HCT116 (cell line): ENCODE measurements around the gene DAZAP1. TPM values are rescaled to one million over a fixed set of nuclear protein-coding genes. Genes with fewer than 3 reads are reported as not detected.

ENCODE experiments used
- ATAC-seq: fragments of 200-7000 bp; cut with Tn5 transposase; 2 replicates; pipeline ENCODE4 v1.9.1; 2020; ENCODE audit warnings: mild to moderate bottlenecking, moderate library complexity
- BruUV-seq: library from RNA; stranded (reverse); fragments of 400-500 nt; replicated peaks from 2 replicates; lab custom pipeline; 2021; lab: Mats Ljungman, UMichigan
- CTCF ChIA-PET: fragments of 300-600 bp; sonication (Branson Sonifier 250); formaldehyde crosslinking; loops from one replicate; lab custom pipeline; 2021; ENCODE audit warnings: antibody characterized with exemption; lab: Charles Lee
- POLR2A ChIA-PET: fragments of 300-600, 350-600 bp; sonication (Branson Sonifier 250); formaldehyde crosslinking; loops from one replicate; lab custom pipeline; 2021; ENCODE audit warnings: antibody characterized with exemption; lab: Charles Lee
- RAD21 ChIA-PET, 2 experiments: fragments of 300-600 bp; sonication (Branson Sonifier 250); formaldehyde crosslinking; loops; one replicate each; lab custom pipeline; 2023; ENCODE audit warnings: low total read pairs in 2 of 2; ENCODE audit not compliant: uncharacterized antibody in 2 of 2, unreplicated experiment in 2 of 2, low non-redundant PET in 1 of 2; lab: Charles Lee
- DNase-seq: peaks from one replicate; pipeline ENCODE4 v3.0.0-alpha.2; 2010; ENCODE audit warnings: low read depth, low spot score
- H2AFZ ChIP-seq: fragments of 200-600 bp; shearing (Covaris generic), sonication (generic); 2 replicates; pipeline ENCODE4 v1.6.1; 2017; ENCODE audit warnings: low read depth, mixed run types, mixed read lengths, antibody characterized with exemption, low read length; ENCODE audit not compliant: poor library complexity, severe bottlenecking
- H3K27ac ChIP-seq: 2 replicates; pipeline ENCODE4 v1.5.1; 2012; ENCODE audit warnings: low read depth, low read length
- H3K27me3 ChIP-seq: fragments of 200-600 bp; sonication (generic); 2 replicates; pipeline ENCODE4 v1.6.1; 2016; ENCODE audit warnings: mixed run types, low read length, mixed read lengths; ENCODE audit not compliant: insufficient read depth
- H3K36me3 ChIP-seq, 2 experiments: fragments of 200-500 bp in 1 of 2; fragments of 200-600 bp in 1 of 2; sonication (Bioruptor generic) in 1 of 2; sonication (generic) in 1 of 2; 2 replicates each; pipeline versions ENCODE4 v1.5.1 to v1.6.1; 2014 to 2016; ENCODE audit warnings: low read length in 2 of 2, inconsistent platforms in 1 of 2, mixed read lengths in 1 of 2, mixed run types in 1 of 2; ENCODE audit not compliant: insufficient read depth in 2 of 2, control insufficient read depth in 1 of 2
- H3K4me1 ChIP-seq, 2 experiments: fragments of 200-600 bp in 1 of 2; sonication (generic) in 1 of 2; 2 replicates each; pipeline versions ENCODE4 v1.5.1 to v1.6.1; 2012 to 2017; ENCODE audit warnings: low read length in 2 of 2, inconsistent platforms in 1 of 2, mild to moderate bottlenecking in 1 of 2, mixed read lengths in 1 of 2, mixed run types in 1 of 2, moderate library complexity in 1 of 2; ENCODE audit not compliant: insufficient read depth in 2 of 2, control insufficient read depth in 1 of 2
- H3K4me2 ChIP-seq: fragments of 200-600 bp; sonication (generic); 2 replicates; pipeline ENCODE4 v1.6.1; 2017; ENCODE audit warnings: mixed run types, low read length, mixed read lengths
- H3K4me3 ChIP-seq, 2 experiments: fragments of 200-600 bp in 1 of 2; sonication (generic) in 1 of 2; replicated peaks in 1 of 2; 2 replicates each; pipeline ENCODE4 v1.5.1; 2011 to 2016; ENCODE audit warnings: low read length in 2 of 2, control low read depth in 1 of 2, low read depth in 1 of 2, mild to moderate bottlenecking in 1 of 2, mixed read lengths in 1 of 2, mixed run types in 1 of 2
- H3K79me2 ChIP-seq: fragments of 200-600 bp; sonication (generic); 2 replicates; pipeline ENCODE4 v1.6.1; 2017; ENCODE audit warnings: mild to moderate bottlenecking, mixed run types, low read length, moderate library complexity, mixed read lengths; ENCODE audit not compliant: insufficient read depth
- H3K9ac ChIP-seq: fragments of 200-600 bp; sonication (generic); 2 replicates; pipeline ENCODE4 v1.6.1; 2016; ENCODE audit warnings: low read length, mixed read lengths
- H3K9me2 ChIP-seq: fragments of 200-600 bp; sonication (generic), shearing (Covaris generic); 2 replicates; pipeline ENCODE4 v1.6.1; 2017; ENCODE audit warnings: mixed run types, mild to moderate bottlenecking, moderate library complexity; ENCODE audit not compliant: insufficient read depth
- H3K9me3 ChIP-seq, 2 experiments: fragments of 200-500 bp in 1 of 2; fragments of 200-600 bp in 1 of 2; sonication (Bioruptor generic) in 1 of 2; sonication (generic) in 1 of 2; 2 replicates each; pipeline ENCODE4 v1.6.1; 2014 to 2017; ENCODE audit warnings: low read length in 2 of 2, mixed read lengths in 2 of 2, inconsistent platforms in 1 of 2, low read depth in 1 of 2, mild to moderate bottlenecking in 1 of 2, mixed run types in 1 of 2, moderate library complexity in 1 of 2; ENCODE audit not compliant: control insufficient read depth in 1 of 2, insufficient read depth in 1 of 2
- H4K20me1 ChIP-seq: fragments of 200-600 bp; sonication (generic), shearing (Covaris generic); 2 replicates; pipeline ENCODE4 v1.6.1; 2017; ENCODE audit warnings: mixed run types, mild to moderate bottlenecking, moderate library complexity; ENCODE audit not compliant: insufficient read depth
- ATF3 ChIP-seq: IDR thresholded peaks from 2 replicates; pipeline ENCODE4 v1.6.1; 2012
- CEBPB ChIP-seq: IDR thresholded peaks from 2 replicates; pipeline ENCODE4 v1.6.1; 2012; ENCODE audit warnings: low read depth
- CTCF ChIP-seq, 3 experiments: fragments of 200-600 bp in 1 of 3; sonication (generic) in 1 of 3; IDR thresholded peaks in 2 of 3; conservative IDR thresholded peaks in 1 of 3; 2 replicates each; pipeline ENCODE4 v1.5.1; 2012 to 2017; ENCODE audit warnings: low read depth in 2 of 3, low read length in 2 of 3, antibody characterized with exemption in 1 of 3, borderline replicate concordance in 1 of 3, control low read depth in 1 of 3, mild to moderate bottlenecking in 1 of 3, mixed read lengths in 1 of 3, mixed run types in 1 of 3, moderate library complexity in 1 of 3; ENCODE audit not compliant: insufficient read depth in 1 of 3
- EGR1 ChIP-seq: IDR thresholded peaks from 2 replicates; pipeline ENCODE4 v1.6.1; 2012; ENCODE audit warnings: low read depth
- ELF1 ChIP-seq: IDR thresholded peaks from 2 replicates; pipeline ENCODE4 v1.6.1; 2012; ENCODE audit warnings: low read depth, borderline replicate concordance
- EZH2phosphoT487 ChIP-seq: fragments of 200-600 bp; IDR thresholded peaks from 2 replicates; pipeline ENCODE4 v1.6.1; 2018; ENCODE audit warnings: antibody characterized with exemption, borderline replicate concordance
- FOSL1 ChIP-seq: IDR thresholded peaks from 2 replicates; pipeline ENCODE4 v1.6.1; 2012; ENCODE audit warnings: low read depth
- MAX ChIP-seq: IDR thresholded peaks from 2 replicates; pipeline ENCODE4 v1.6.1; 2012
- POLR2A ChIP-seq: IDR thresholded peaks from 2 replicates; pipeline ENCODE4 v1.7.0; 2011; ENCODE audit warnings: borderline replicate concordance; ENCODE audit not compliant: insufficient read depth, insufficient read length; ENCODE audit errors: extremely low read depth
- RAD21 ChIP-seq: IDR thresholded peaks from 2 replicates; pipeline ENCODE4 v1.6.1; 2012; ENCODE audit warnings: low read depth, mild to moderate bottlenecking
- REST ChIP-seq: IDR thresholded peaks from 2 replicates; pipeline ENCODE4 v1.6.1; 2012; ENCODE audit warnings: low read depth
- SIN3A ChIP-seq: IDR thresholded peaks from 2 replicates; pipeline ENCODE4 v1.6.1; 2012; ENCODE audit warnings: low read depth
- SRF ChIP-seq: IDR thresholded peaks from 2 replicates; pipeline ENCODE4 v1.6.1; 2012; ENCODE audit warnings: low read depth
- YY1 ChIP-seq: IDR thresholded peaks from 2 replicates; pipeline ENCODE4 v1.6.1; 2011; ENCODE audit warnings: low read length, low read depth, moderate library complexity, mild to moderate bottlenecking; ENCODE audit not compliant: insufficient replicate concordance; ENCODE audit errors: extremely low read depth
- ZBTB33 ChIP-seq: IDR thresholded peaks from 2 replicates; pipeline ENCODE4 v1.6.1; 2011; ENCODE audit warnings: mild to moderate bottlenecking, low read length, moderate library complexity; ENCODE audit not compliant: insufficient replicate concordance; ENCODE audit errors: extremely low read depth
- ZFX ChIP-seq: fragments of 450-650 bp; IDR thresholded peaks from 2 replicates; pipeline ENCODE4 v1.6.1; 2017
- intact Hi-C: fragments of 100-400 bp; cut with micrococcal nuclease; formaldehyde crosslinking; loops from 2 replicates; pipeline ENCODE4 v1.10.0; 2022
- total RNA-seq: library from RNA; stranded (reverse); gene quantifications from one replicate; pipeline ENCODE4 v1.2.1, GENCODE V29; 2021; ENCODE audit not compliant: unreplicated experiment

The DAZAP1 gene
- total RNA-seq, 1 experiment from 2014 or later, result 191 TPM

- H3K4me2 ChIP-seq, result no peak overlapping the region
- intact Hi-C loops, result no loop called here
- no peaks in the 10 kb centered on the region for H3K79me2 ChIP-seq
- ChIA-PET CTCF (no interaction called here), POLR2A (no interaction called here), RAD21 (interaction anchor here in 1 of 2 experiments (0.7 kb wide), 1 partner anchor 115 kb away, joined by 3 read pairs; no protein-coding TSS in a partner anchor)
- peaks cover 2 to 10% of the 10 kb centered on the region in 2 experiments; a peak in 2 of 4 replicates for H3K36me3 ChIP-seq
- ATAC-seq (peak; percentile 12; the same call in 1 of the 2 replicates), DNase-seq (no peak)
- no peaks in the 10 kb centered on the region for H3K9me3 ChIP-seq
- H3K27me3 ChIP-seq, result no peaks in the 10 kb centered on the region
- H3K9ac ChIP-seq, result no peak overlapping the region
- TF ChIP-seq ZBTB33, result no peak
- no peak for TF ChIP-seq FOSL1
- no peak for TF ChIP-seq POLR2A
- no peak for TF ChIP-seq SRF
- TF ChIP-seq EGR1, result no peak
- no peak for TF ChIP-seq YY1
- no peak for TF ChIP-seq SIN3A
- no peak for TF ChIP-seq CTCF (IDR thresholded peaks at IDR 0.05 in 2 of 3, conservative IDR thresholded peaks at IDR 0.05 in 1 of 3; ENCODE audit: borderline replicate concordance in 1 of 3, insufficient read depth in 1 of 3, low read depth in 2 of 3, low read length in 2 of 3)
- TF ChIP-seq ELF1, result no peak
- no peak for TF ChIP-seq RAD21
- no peak for TF ChIP-seq REST
- TF ChIP-seq MAX, result no peak
- no peak for TF ChIP-seq ZFX
- TF ChIP-seq ATF3, result no peak
- TF ChIP-seq CEBPB, result no peak
- TF ChIP-seq EZH2phosphoT487, result no peak
- H3K9me2 ChIP-seq, result no peaks in the 10 kb centered on the region
- BruUV-seq, result no TSS peak
- H4K20me1 ChIP-seq, result no peaks in the 10 kb centered on the region
- H3K27ac ChIP-seq, result no peak overlapping the region
- peaks cover 2 to 19% of the 10 kb centered on the region in 2 experiments; a peak in 2 of 4 replicates for H3K4me1 ChIP-seq
- no peak overlapping the region for H2AFZ ChIP-seq
- no peak overlapping the region for H3K4me3 ChIP-seq
Observed at GRCh38 chr19:1394252-1395193, 12.9 kb upstream of the DAZAP1 start.
